HCT116 (cell line): Measurements from ENCODE around the gene CELF2. TPM values are rescaled to one million over a fixed set of nuclear protein-coding genes. Genes with fewer than 3 reads are reported as not detected.

ENCODE experiments used
- ATAC-seq: fragments of 200-7000 bp; cut with Tn5 transposase; 2 replicates; pipeline ENCODE4 v1.9.1; 2020; ENCODE audit warnings: mild to moderate bottlenecking, moderate library complexity
- BruUV-seq: library from RNA; stranded (reverse); fragments of 400-500 nt; replicated peaks from 2 replicates; lab custom pipeline; 2021; lab: Mats Ljungman, UMichigan
- CTCF ChIA-PET: fragments of 300-600 bp; sonication (Branson Sonifier 250); formaldehyde crosslinking; loops from one replicate; lab custom pipeline; 2021; ENCODE audit warnings: antibody characterized with exemption; lab: Charles Lee
- POLR2A ChIA-PET: fragments of 300-600, 350-600 bp; sonication (Branson Sonifier 250); formaldehyde crosslinking; loops from one replicate; lab custom pipeline; 2021; ENCODE audit warnings: antibody characterized with exemption; lab: Charles Lee
- RAD21 ChIA-PET, 2 experiments: fragments of 300-600 bp; sonication (Branson Sonifier 250); formaldehyde crosslinking; loops; one replicate each; lab custom pipeline; 2023; ENCODE audit warnings: low total read pairs in 2 of 2; ENCODE audit not compliant: uncharacterized antibody in 2 of 2, unreplicated experiment in 2 of 2, low non-redundant PET in 1 of 2; lab: Charles Lee
- DNase-seq: peaks from one replicate; pipeline ENCODE4 v3.0.0-alpha.2; 2010; ENCODE audit warnings: low read depth, low spot score
- H2AFZ ChIP-seq: fragments of 200-600 bp; shearing (Covaris generic), sonication (generic); 2 replicates; pipeline ENCODE4 v1.6.1; 2017; ENCODE audit warnings: low read depth, mixed run types, mixed read lengths, antibody characterized with exemption, low read length; ENCODE audit not compliant: poor library complexity, severe bottlenecking
- H3K27ac ChIP-seq: 2 replicates; pipeline ENCODE4 v1.5.1; 2012; ENCODE audit warnings: low read depth, low read length
- H3K27me3 ChIP-seq: fragments of 200-600 bp; sonication (generic); 2 replicates; pipeline ENCODE4 v1.6.1; 2016; ENCODE audit warnings: mixed run types, low read length, mixed read lengths; ENCODE audit not compliant: insufficient read depth
- H3K36me3 ChIP-seq, 2 experiments: fragments of 200-500 bp in 1 of 2; fragments of 200-600 bp in 1 of 2; sonication (Bioruptor generic) in 1 of 2; sonication (generic) in 1 of 2; 2 replicates each; pipeline versions ENCODE4 v1.5.1 to v1.6.1; 2014 to 2016; ENCODE audit warnings: low read length in 2 of 2, inconsistent platforms in 1 of 2, mixed read lengths in 1 of 2, mixed run types in 1 of 2; ENCODE audit not compliant: insufficient read depth in 2 of 2, control insufficient read depth in 1 of 2
- H3K4me1 ChIP-seq, 2 experiments: fragments of 200-600 bp in 1 of 2; sonication (generic) in 1 of 2; 2 replicates each; pipeline versions ENCODE4 v1.5.1 to v1.6.1; 2012 to 2017; ENCODE audit warnings: low read length in 2 of 2, inconsistent platforms in 1 of 2, mild to moderate bottlenecking in 1 of 2, mixed read lengths in 1 of 2, mixed run types in 1 of 2, moderate library complexity in 1 of 2; ENCODE audit not compliant: insufficient read depth in 2 of 2, control insufficient read depth in 1 of 2
- H3K4me2 ChIP-seq: fragments of 200-600 bp; sonication (generic); 2 replicates; pipeline ENCODE4 v1.6.1; 2017; ENCODE audit warnings: mixed run types, low read length, mixed read lengths
- H3K4me3 ChIP-seq, 2 experiments: fragments of 200-600 bp in 1 of 2; sonication (generic) in 1 of 2; replicated peaks in 1 of 2; 2 replicates each; pipeline ENCODE4 v1.5.1; 2011 to 2016; ENCODE audit warnings: low read length in 2 of 2, control low read depth in 1 of 2, low read depth in 1 of 2, mild to moderate bottlenecking in 1 of 2, mixed read lengths in 1 of 2, mixed run types in 1 of 2
- H3K79me2 ChIP-seq: fragments of 200-600 bp; sonication (generic); 2 replicates; pipeline ENCODE4 v1.6.1; 2017; ENCODE audit warnings: mild to moderate bottlenecking, mixed run types, low read length, moderate library complexity, mixed read lengths; ENCODE audit not compliant: insufficient read depth
- H3K9ac ChIP-seq: fragments of 200-600 bp; sonication (generic); 2 replicates; pipeline ENCODE4 v1.6.1; 2016; ENCODE audit warnings: low read length, mixed read lengths
- H3K9me2 ChIP-seq: fragments of 200-600 bp; sonication (generic), shearing (Covaris generic); 2 replicates; pipeline ENCODE4 v1.6.1; 2017; ENCODE audit warnings: mixed run types, mild to moderate bottlenecking, moderate library complexity; ENCODE audit not compliant: insufficient read depth
- H3K9me3 ChIP-seq, 2 experiments: fragments of 200-500 bp in 1 of 2; fragments of 200-600 bp in 1 of 2; sonication (Bioruptor generic) in 1 of 2; sonication (generic) in 1 of 2; 2 replicates each; pipeline ENCODE4 v1.6.1; 2014 to 2017; ENCODE audit warnings: low read length in 2 of 2, mixed read lengths in 2 of 2, inconsistent platforms in 1 of 2, low read depth in 1 of 2, mild to moderate bottlenecking in 1 of 2, mixed run types in 1 of 2, moderate library complexity in 1 of 2; ENCODE audit not compliant: control insufficient read depth in 1 of 2, insufficient read depth in 1 of 2
- H4K20me1 ChIP-seq: fragments of 200-600 bp; sonication (generic), shearing (Covaris generic); 2 replicates; pipeline ENCODE4 v1.6.1; 2017; ENCODE audit warnings: mixed run types, mild to moderate bottlenecking, moderate library complexity; ENCODE audit not compliant: insufficient read depth
- ATF3 ChIP-seq: IDR thresholded peaks from 2 replicates; pipeline ENCODE4 v1.6.1; 2012
- CBX3 ChIP-seq: IDR thresholded peaks from 2 replicates; pipeline ENCODE4 v1.6.1; 2012; ENCODE audit warnings: low read depth
- CTCF ChIP-seq, 3 experiments: fragments of 200-600 bp in 1 of 3; sonication (generic) in 1 of 3; IDR thresholded peaks in 2 of 3; conservative IDR thresholded peaks in 1 of 3; 2 replicates each; pipeline ENCODE4 v1.5.1; 2012 to 2017; ENCODE audit warnings: low read depth in 2 of 3, low read length in 2 of 3, antibody characterized with exemption in 1 of 3, borderline replicate concordance in 1 of 3, control low read depth in 1 of 3, mild to moderate bottlenecking in 1 of 3, mixed read lengths in 1 of 3, mixed run types in 1 of 3, moderate library complexity in 1 of 3; ENCODE audit not compliant: insufficient read depth in 1 of 3
- EGR1 ChIP-seq: IDR thresholded peaks from 2 replicates; pipeline ENCODE4 v1.6.1; 2012; ENCODE audit warnings: low read depth
- ELF1 ChIP-seq: IDR thresholded peaks from 2 replicates; pipeline ENCODE4 v1.6.1; 2012; ENCODE audit warnings: low read depth, borderline replicate concordance
- EZH2 ChIP-seq: fragments of 200-600 bp; sonication (generic); IDR thresholded peaks from 2 replicates; pipeline ENCODE4 v1.6.1; 2017; ENCODE audit warnings: antibody characterized with exemption, mixed run types
- EZH2phosphoT487 ChIP-seq: fragments of 200-600 bp; IDR thresholded peaks from 2 replicates; pipeline ENCODE4 v1.6.1; 2018; ENCODE audit warnings: antibody characterized with exemption, borderline replicate concordance
- FOSL1 ChIP-seq: IDR thresholded peaks from 2 replicates; pipeline ENCODE4 v1.6.1; 2012; ENCODE audit warnings: low read depth
- MAX ChIP-seq: IDR thresholded peaks from 2 replicates; pipeline ENCODE4 v1.6.1; 2012
- POLR2A ChIP-seq: IDR thresholded peaks from 2 replicates; pipeline ENCODE4 v1.7.0; 2011; ENCODE audit warnings: borderline replicate concordance; ENCODE audit not compliant: insufficient read depth, insufficient read length; ENCODE audit errors: extremely low read depth
- POLR2AphosphoS5 ChIP-seq: IDR thresholded peaks from 2 replicates; pipeline ENCODE4 v1.6.1; 2011; ENCODE audit warnings: mild to moderate bottlenecking, low read depth, low read length, moderate library complexity
- REST ChIP-seq: IDR thresholded peaks from 2 replicates; pipeline ENCODE4 v1.6.1; 2012; ENCODE audit warnings: low read depth
- SIN3A ChIP-seq: IDR thresholded peaks from 2 replicates; pipeline ENCODE4 v1.6.1; 2012; ENCODE audit warnings: low read depth
- SP1 ChIP-seq: IDR thresholded peaks from 2 replicates; pipeline ENCODE4 v1.6.1; 2012; ENCODE audit warnings: low read depth
- TCF7L2 ChIP-seq: IDR thresholded peaks from 2 replicates; pipeline ENCODE4 v1.7.0; 2011; ENCODE audit warnings: borderline replicate concordance, inconsistent platforms; ENCODE audit not compliant: insufficient read depth, insufficient read length; ENCODE audit errors: extremely low read depth
- YY1 ChIP-seq: IDR thresholded peaks from 2 replicates; pipeline ENCODE4 v1.6.1; 2011; ENCODE audit warnings: low read length, low read depth, moderate library complexity, mild to moderate bottlenecking; ENCODE audit not compliant: insufficient replicate concordance; ENCODE audit errors: extremely low read depth
- intact Hi-C: fragments of 100-400 bp; cut with micrococcal nuclease; formaldehyde crosslinking; loops from 2 replicates; pipeline ENCODE4 v1.10.0; 2022
- total RNA-seq: library from RNA; stranded (reverse); gene quantifications from one replicate; pipeline ENCODE4 v1.2.1, GENCODE V29; 2021; ENCODE audit not compliant: unreplicated experiment

The CELF2 gene
- total RNA-seq, 1 experiment from 2014 or later = 0.66 TPM

GRCh38 chr10:11161910-11162309, 144.2 kb downstream of the CELF2 start:
- H3K9me3 ChIP-seq = no peaks in the 10 kb centered on the region
- no peaks in the 10 kb centered on the region for H3K27me3 ChIP-seq
- no peaks in the 10 kb centered on the region for H4K20me1 ChIP-seq
- POLR2A ChIA-PET = no interaction called here
- H3K4me1 ChIP-seq = no peaks in the 10 kb centered on the region
- H3K9me2 ChIP-seq = no peaks in the 10 kb centered on the region
- intact Hi-C loops = no loop called here
- CTCF ChIA-PET = no interaction called here
- H3K36me3 ChIP-seq = no peaks in the 10 kb centered on the region
- DNase-seq (no peak), ATAC-seq (no peak)
- no peak overlapping the region for H3K4me2 ChIP-seq
- no peak for TF ChIP-seq SIN3A
- TF ChIP-seq EZH2 = no peak
- no peak for TF ChIP-seq TCF7L2
- no peak for TF ChIP-seq SP1
- no peak for TF ChIP-seq REST
- no peak for TF ChIP-seq ELF1
- no peak for TF ChIP-seq FOSL1
- TF ChIP-seq MAX = no peak
- no peak for TF ChIP-seq ATF3
- no peak for TF ChIP-seq EGR1
- no peak for TF ChIP-seq CTCF (IDR thresholded peaks at IDR 0.05 in 2 of 3, conservative IDR thresholded peaks at IDR 0.05 in 1 of 3; ENCODE audit: borderline replicate concordance in 1 of 3, insufficient read depth in 1 of 3, low read depth in 2 of 3, low read length in 2 of 3)
- TF ChIP-seq CBX3 = no peak
- TF ChIP-seq EZH2phosphoT487 = no peak
- no peak for TF ChIP-seq POLR2A
- no peak for TF ChIP-seq POLR2AphosphoS5
- TF ChIP-seq YY1 = no peak
- RAD21 ChIA-PET = no interaction called here
- no peak overlapping the region for H2AFZ ChIP-seq
- no peak overlapping the region for H3K27ac ChIP-seq
- H3K79me2 ChIP-seq = no peaks in the 10 kb centered on the region
- BruUV-seq = no TSS peak
- H3K9ac ChIP-seq = no peak overlapping the region
- H3K4me3 ChIP-seq = no peak overlapping the region
